DMS53 (cell line): ENCODE data around the gene MRFAP1.
"Not testable (repeated sequence)": the region's sequence is repeated elsewhere in the genome, so short reads cannot be mapped to it uniquely, and the experiment has no call there.

Source experiments
- DNase-seq: peaks from one replicate; lab custom pipeline; 2025; lab: John Stamatoyannopoulos, UW

MRFAP1 gene

GRCh38 chr4:6610856-6611430 lies 29.5 kb upstream of the MRFAP1 start:
- no peak for DNase-seq

GRCh38 chr4:6612961-6613675 lies 27.4 kb upstream of the MRFAP1 start:
- DNase-seq: no peak

- DNase-seq: no peak
Measured at GRCh38 chr4:6613676-6614651, 26.5 kb upstream of the MRFAP1 start.

- no peak for DNase-seq
Measured at GRCh38 chr4:6614701-6615230, 25.7 kb upstream of the MRFAP1 start.

- DNase-seq: no peak
Measured at GRCh38 chr4:6616087-6616995, 24.1 kb upstream of the MRFAP1 start.

- DNase-seq: no peak
Measured at GRCh38 chr4:6617246-6617645, 23.2 kb upstream of the MRFAP1 start.

GRCh38 chr4:6618386-6619115 lies 21.9 kb upstream of the MRFAP1 start:
- no peak for DNase-seq

GRCh38 chr4:6619116-6619465 lies 21.4 kb upstream of the MRFAP1 start:
- no peak for DNase-seq

- no peak for DNase-seq
Measured at GRCh38 chr4:6619466-6620255, 20.8 kb upstream of the MRFAP1 start.

- DNase-seq: no peak
Measured at GRCh38 chr4:6620296-6620695, 20.2 kb upstream of the MRFAP1 start.

- DNase-seq: no peak
Measured at GRCh38 chr4:6620891-6621555, 19.5 kb upstream of the MRFAP1 start.

GRCh38 chr4:6621556-6621927 lies 18.9 kb upstream of the MRFAP1 start:
- DNase-seq: no peak

GRCh38 chr4:6622744-6623143 lies 17.7 kb upstream of the MRFAP1 start:
- DNase-seq: no peak

- no peak for DNase-seq
Measured at GRCh38 chr4:6625256-6625655, 15.2 kb upstream of the MRFAP1 start.

- no peak for DNase-seq
Measured at GRCh38 chr4:6626066-6626465, 14.4 kb upstream of the MRFAP1 start.

- DNase-seq: no peak
Measured at GRCh38 chr4:6627832-6628231, 12.7 kb upstream of the MRFAP1 start.

GRCh38 chr4:6628484-6628883 lies 12.0 kb upstream of the MRFAP1 start:
- DNase-seq: not testable (repeated sequence)

GRCh38 chr4:6632125-6632524 lies 8.4 kb upstream of the MRFAP1 start:
- no peak for DNase-seq

- DNase-seq: no peak
Measured at GRCh38 chr4:6633091-6633906, 7.2 kb upstream of the MRFAP1 start.
